Suprapubic skin (tissue), 4 donors: ENCODE results near the gene PHGDH. TPM values are rescaled to one million over a fixed set of nuclear protein-coding genes. Genes with fewer than 3 reads are reported as not detected.

ENCODE experiments used
- DNase-seq, 2 donors: peaks; one replicate each; pipeline ENCODE4 v3.0.0-alpha.2; 2019; ENCODE audit warnings: low spot score in 2 of 2
- H3K27ac ChIP-seq: fragments of 200-600 bp; sonication (generic); one replicate; pipeline ENCODE4 v1.5.1; 2019
- H3K27me3 ChIP-seq: fragments of 200-600 bp; sonication (generic); one replicate; pipeline ENCODE4 v1.5.1; 2019
- H3K36me3 ChIP-seq: fragments of 200-600 bp; sonication (generic); one replicate; pipeline ENCODE4 v1.5.1; 2019
- H3K4me1 ChIP-seq: fragments of 200-600 bp; sonication (generic); one replicate; pipeline ENCODE4 v1.5.1; 2019
- H3K4me3 ChIP-seq: fragments of 200-600 bp; sonication (generic); one replicate; pipeline ENCODE4 v1.5.1; 2019; ENCODE audit warnings: mild to moderate bottlenecking
- H3K9me3 ChIP-seq: fragments of 200-600 bp; sonication (generic); one replicate; pipeline ENCODE4 v1.5.1; 2019
- CTCF ChIP-seq, 2 donors: fragments of 200-600 bp in 1 of 2; fragments of 450-650 bp in 1 of 2; sonication (generic) in 1 of 2; IDR thresholded peaks; one replicate each; pipeline ENCODE4 v1.5.1; 2016 to 2019; ENCODE audit warnings: antibody characterized with exemption in 2 of 2, mild to moderate bottlenecking in 1 of 2, moderate library complexity in 1 of 2
- EP300 ChIP-seq: sonication (generic); formaldehyde crosslinking; IDR thresholded peaks from one replicate; pipeline ENCODE4 v1.6.1; 2017; ENCODE audit warnings: antibody characterized with exemption
- POLR2A ChIP-seq, 2 donors: fragments of 450-650 bp; IDR thresholded peaks; one replicate each; pipeline ENCODE4 v1.6.1; 2017; ENCODE audit warnings: antibody characterized with exemption in 2 of 2, mild to moderate bottlenecking in 2 of 2, moderate library complexity in 2 of 2
- POLR2AphosphoS5 ChIP-seq, 3 donors: sonication (generic); formaldehyde crosslinking; IDR thresholded peaks; one replicate each; pipeline ENCODE4 v1.6.1; 2017; ENCODE audit warnings: antibody characterized with exemption in 3 of 3
- WGBS: methylation state at CpG from one replicate; pipeline ENCODE4 v1.1.5; 2018; 5-methylcytosine and 5-hydroxymethylcytosine counted together
- total RNA-seq, 4 donors: library from RNA; depleted of rRNA; stranded (reverse); fragments of >200 nt; gene quantifications; one replicate each; pipeline ENCODE4 v1.1.0, GENCODE V29; 2016

The PHGDH gene
- total RNA-seq, 4 donors from 2014 or later, result 81.3 to 130 (median 100.0) TPM

GRCh38 chr1:119739150-119739549, 27.4 kb downstream of the PHGDH start:
- TF ChIP-seq POLR2A (IDR thresholded peaks at IDR 0.05) (no peak), CTCF (IDR thresholded peaks at IDR 0.05) (no peak), EP300 (no peak), POLR2AphosphoS5 (IDR thresholded peaks at IDR 0.05) (no peak)
- DNase-seq, result no peak
- H3K27ac ChIP-seq, result no peak overlapping the region
- peaks cover 42% of the 10 kb centered on the region for H3K4me1 ChIP-seq
- peaks cover 27% of the 10 kb centered on the region for H3K36me3 ChIP-seq
- H3K4me3 ChIP-seq, result no peak overlapping the region
- 69% methylated on average over 6 of the region's 6 CpGs for WGBS
- H3K27me3 ChIP-seq, result no peaks in the 10 kb centered on the region
- H3K9me3 ChIP-seq, result no peaks in the 10 kb centered on the region

GRCh38 chr1:119740261-119740660, 28.5 kb downstream of the PHGDH start:
- peaks cover 19% of the 10 kb centered on the region for H3K36me3 ChIP-seq
- H3K4me3 ChIP-seq, result no peak overlapping the region
- TF ChIP-seq CTCF (IDR thresholded peaks at IDR 0.05) (no peak), POLR2AphosphoS5 (IDR thresholded peaks at IDR 0.05) (no peak), EP300 (no peak), POLR2A (IDR thresholded peaks at IDR 0.05) (no peak)
- DNase-seq, result no peak
- WGBS, result 100% methylated on average over 2 of the region's 2 CpGs
- H3K4me1 ChIP-seq, result peaks cover 46% of the 10 kb centered on the region
- H3K27ac ChIP-seq, result no peak overlapping the region
- no peaks in the 10 kb centered on the region for H3K27me3 ChIP-seq
- no peaks in the 10 kb centered on the region for H3K9me3 ChIP-seq

- H3K27ac ChIP-seq, result no peak overlapping the region
- no peak for DNase-seq
- H3K36me3 ChIP-seq, result peaks cover 10% of the 10 kb centered on the region
- peaks cover 46% of the 10 kb centered on the region for H3K4me1 ChIP-seq
- 88% methylated on average over 12 of the region's 13 CpGs for WGBS
- no peaks in the 10 kb centered on the region for H3K27me3 ChIP-seq
- TF ChIP-seq POLR2A (IDR thresholded peaks at IDR 0.05) (no peak), EP300 (no peak), POLR2AphosphoS5 (IDR thresholded peaks at IDR 0.05) (no peak), CTCF (IDR thresholded peaks at IDR 0.05) (no peak)
- no peaks in the 10 kb centered on the region for H3K9me3 ChIP-seq
- no peak overlapping the region for H3K4me3 ChIP-seq
These were observed 29.4 kb downstream of the PHGDH start for GRCh38 chr1:119740896-119741780.

GRCh38 chr1:119742202-119742601, 30.5 kb downstream of the PHGDH start:
- no peak for TF ChIP-seq POLR2AphosphoS5 (IDR thresholded peaks at IDR 0.05)
- no peak for TF ChIP-seq POLR2A (IDR thresholded peaks at IDR 0.05)
- TF ChIP-seq EP300, result no peak
- Histone ChIP-seq H3K4me1 (peaks cover 48% of the 10 kb centered on the region), H3K9me3 (no peaks in the 10 kb centered on the region), H3K27ac (no peak overlapping the region), H3K4me3 (no peak overlapping the region), H3K27me3 (no peaks in the 10 kb centered on the region), H3K36me3 (peaks cover 5% of the 10 kb centered on the region)
- WGBS, result 47% methylated on average over 7 of the region's 7 CpGs
- DNase-seq, result no peak

GRCh38 chr1:119742677-119743076, 30.9 kb downstream of the PHGDH start:
- Histone ChIP-seq H3K4me3 (no peak overlapping the region), H3K27ac (no peak overlapping the region), H3K4me1 (peaks cover 48% of the 10 kb centered on the region), H3K27me3 (no peaks in the 10 kb centered on the region), H3K36me3 (peaks cover under 1% of the 10 kb centered on the region), H3K9me3 (no peaks in the 10 kb centered on the region)
- WGBS, result no CpG with 5 or more reads among the region's 7 CpGs
- TF ChIP-seq CTCF (IDR thresholded peaks at IDR 0.05), result no peak
- no peak for TF ChIP-seq POLR2A (IDR thresholded peaks at IDR 0.05)
- TF ChIP-seq POLR2AphosphoS5 (IDR thresholded peaks at IDR 0.05), result no peak
- TF ChIP-seq EP300, result no peak
- DNase-seq, result no peak
